Muscle layer of duodenum (tissue), 2 donors: ENCODE results near the gene FBXO24.

Experiments used
- H3K27ac ChIP-seq: one replicate; pipeline ENCODE4 v1.7.0; 2013; ENCODE audit warnings: mild to moderate bottlenecking, low read length
- H3K27me3 ChIP-seq: one replicate; pipeline ENCODE4 v1.7.0; 2013; ENCODE audit warnings: low read depth, mild to moderate bottlenecking, control low read depth, low read length
- H3K36me3 ChIP-seq, 2 donors: one replicate each; pipeline ENCODE4 v1.7.0; 2013; ENCODE audit warnings: low read length in 2 of 2, control low read depth in 1 of 2, mild to moderate bottlenecking in 1 of 2; ENCODE audit not compliant: insufficient read depth in 2 of 2, control insufficient read depth in 1 of 2
- H3K4me1 ChIP-seq, 2 donors: one replicate each; pipeline ENCODE4 v1.7.0; 2013; ENCODE audit warnings: low read length in 2 of 2, mild to moderate bottlenecking in 2 of 2, control low read depth in 1 of 2, moderate library complexity in 1 of 2; ENCODE audit not compliant: insufficient read depth in 2 of 2, control insufficient read depth in 1 of 2
- H3K4me3 ChIP-seq, 2 donors: one replicate each; pipeline ENCODE4 v1.7.0; 2013; ENCODE audit warnings: low read length in 2 of 2, low read depth in 1 of 2, mild to moderate bottlenecking in 1 of 2
- H3K9me3 ChIP-seq, 2 donors: one replicate each; pipeline ENCODE4 v1.7.0; 2013; ENCODE audit warnings: low read length in 2 of 2, control low read depth in 1 of 2, mild to moderate bottlenecking in 1 of 2; ENCODE audit not compliant: control insufficient read depth in 1 of 2
- donor health status: healthy.

Gene FBXO24

GRCh38 chr7:100576384-100576993 is 9.6 kb upstream of the FBXO24 start:
- Histone ChIP-seq H3K27ac (no peak overlapping the region), H3K4me1 (no peaks in the 10 kb centered on the region), H3K9me3 (no peaks in the 10 kb centered on the region), H3K27me3 (no peaks in the 10 kb centered on the region), H3K4me3 (no peak overlapping the region), H3K36me3 (peaks cover 34 to 74% of the 10 kb centered on the region in 2 donors)

- H3K4me1 ChIP-seq: peaks cover 0 to 6% of the 10 kb centered on the region in 2 donors
- peaks cover 40 to 80% of the 10 kb centered on the region in 2 donors for H3K36me3 ChIP-seq
- H3K4me3 ChIP-seq: no peak overlapping the region
- H3K9me3 ChIP-seq: no peaks in the 10 kb centered on the region
- H3K27me3 ChIP-seq: no peaks in the 10 kb centered on the region
- H3K27ac ChIP-seq: no peak overlapping the region
Observed at GRCh38 chr7:100577103-100577502, 9.0 kb upstream of the FBXO24 start.

- H3K9me3 ChIP-seq: no peaks in the 10 kb centered on the region
- H3K36me3 ChIP-seq: peaks cover 42 to 85% of the 10 kb centered on the region in 2 donors
- no peaks in the 10 kb centered on the region for H3K27me3 ChIP-seq
- H3K27ac ChIP-seq: no peak overlapping the region
- peaks cover 4 to 9% of the 10 kb centered on the region in 2 donors for H3K4me1 ChIP-seq
- no peak overlapping the region for H3K4me3 ChIP-seq
Observed at GRCh38 chr7:100577507-100577906, 8.6 kb upstream of the FBXO24 start.

- H3K36me3 ChIP-seq: peaks cover 42 to 94% of the 10 kb centered on the region in 2 donors
Observed at GRCh38 chr7:100578246-100579183, 7.6 kb upstream of the FBXO24 start.

GRCh38 chr7:100580466-100581283 is 5.5 kb upstream of the FBXO24 start:
- Histone ChIP-seq H3K27ac (no peak overlapping the region), H3K36me3 (peaks cover 42 to 75% of the 10 kb centered on the region in 2 donors)

More at GRCh38 chr7:100578246-100579183, 7.6 kb upstream of the FBXO24 start:
- Histone ChIP-seq H3K4me1 (peaks cover 11 to 19% of the 10 kb centered on the region in 2 donors), H3K9me3 (no peaks in the 10 kb centered on the region), H3K4me3 (no peak overlapping the region), H3K27me3 (no peaks in the 10 kb centered on the region), H3K27ac (no peak overlapping the region)

GRCh38 chr7:100582041-100582579 is 4.0 kb upstream of the FBXO24 start:
- no peaks in the 10 kb centered on the region for H3K9me3 ChIP-seq
- no peak overlapping the region for H3K4me3 ChIP-seq
- no peak overlapping the region for H3K27ac ChIP-seq
- H3K4me1 ChIP-seq: peaks cover 12 to 38% of the 10 kb centered on the region in 2 donors
- no peaks in the 10 kb centered on the region for H3K27me3 ChIP-seq
- peaks cover 37 to 60% of the 10 kb centered on the region in 2 donors for H3K36me3 ChIP-seq

More at GRCh38 chr7:100580466-100581283, 5.5 kb upstream of the FBXO24 start:
- peaks cover 12 to 38% of the 10 kb centered on the region in 2 donors for H3K4me1 ChIP-seq
- H3K27me3 ChIP-seq: no peaks in the 10 kb centered on the region
- H3K4me3 ChIP-seq: no peak overlapping the region
- H3K9me3 ChIP-seq: no peaks in the 10 kb centered on the region

GRCh38 chr7:100582650-100583049 is 3.5 kb upstream of the FBXO24 start:
- Histone ChIP-seq H3K27me3 (no peaks in the 10 kb centered on the region), H3K4me3 (peak overlapping the region in 1 of 2 donors; percentile 25), H3K4me1 (peaks cover 12 to 38% of the 10 kb centered on the region in 2 donors), H3K9me3 (no peaks in the 10 kb centered on the region), H3K36me3 (peaks cover 35 to 55% of the 10 kb centered on the region in 2 donors), H3K27ac (peak overlapping the region; percentile 45)

- H3K27me3 ChIP-seq: no peaks in the 10 kb centered on the region
- no peaks in the 10 kb centered on the region for H3K9me3 ChIP-seq
- H3K4me1 ChIP-seq: peaks cover 12 to 38% of the 10 kb centered on the region in 2 donors
- peak overlapping the region; percentile 25 to 48 for H3K4me3 ChIP-seq
- H3K27ac ChIP-seq: peak overlapping the region; percentile 63
- H3K36me3 ChIP-seq: peaks cover 32 to 48% of the 10 kb centered on the region in 2 donors
Observed at GRCh38 chr7:100583132-100584053, 2.7 kb upstream of the FBXO24 start.

GRCh38 chr7:100584054-100584682 is 2.0 kb upstream of the FBXO24 start:
- peak overlapping the region; percentile 78 for H3K27ac ChIP-seq
- H3K4me3 ChIP-seq: peak overlapping the region; percentile 93 to 97

More at GRCh38 chr7:100584054-100584682, 2.0 kb upstream of the FBXO24 start:
- Histone ChIP-seq H3K9me3 (no peaks in the 10 kb centered on the region), H3K27me3 (no peaks in the 10 kb centered on the region), H3K36me3 (peaks cover 27 to 40% of the 10 kb centered on the region in 2 donors), H3K4me1 (peaks cover 12 to 38% of the 10 kb centered on the region in 2 donors)
